Nephron (organoid): ENCODE measurements around the gene GUCA1A.

ENCODE experiments used
- H3K27ac Mint-ChIP-seq, 3 experiments: 2 replicates each; pipeline ENCODE4 v1.8.0; 2020; ENCODE audit warnings: mixed read lengths in 3 of 3, mild to moderate bottlenecking in 2 of 3, moderate library complexity in 1 of 3
- H3K27me3 Mint-ChIP-seq: 2 replicates; pipeline ENCODE4 v1.8.0; 2021; ENCODE audit warnings: low read depth, mild to moderate bottlenecking, moderate library complexity, mixed read lengths
- H3K36me3 Mint-ChIP-seq: 2 replicates; pipeline ENCODE4 v1.8.0; 2020; ENCODE audit warnings: low read depth, mixed read lengths
- H3K4me1 Mint-ChIP-seq: 2 replicates; pipeline ENCODE4 v1.8.0; 2020; ENCODE audit warnings: mixed read lengths
- H3K4me3 Mint-ChIP-seq, 3 experiments: 2 replicates each; pipeline ENCODE4 v1.8.0; 2020; ENCODE audit warnings: mild to moderate bottlenecking in 3 of 3, mixed read lengths in 3 of 3, moderate library complexity in 2 of 3
- H3K9me3 Mint-ChIP-seq: 2 replicates; pipeline ENCODE4 v1.8.0; 2020; ENCODE audit warnings: mixed read lengths
- TF ChIP-seq, protein P1 (sequence below), 3 experiments: fragments of 200-600 bp; sonication (generic); IDR thresholded peaks; one replicate each; pipeline ENCODE4 v1.5.0; 2021; ENCODE audit warnings: antibody characterized with exemption in 3 of 3; ENCODE audit not compliant: unreplicated experiment in 3 of 3

The GUCA1A gene

DNA sequence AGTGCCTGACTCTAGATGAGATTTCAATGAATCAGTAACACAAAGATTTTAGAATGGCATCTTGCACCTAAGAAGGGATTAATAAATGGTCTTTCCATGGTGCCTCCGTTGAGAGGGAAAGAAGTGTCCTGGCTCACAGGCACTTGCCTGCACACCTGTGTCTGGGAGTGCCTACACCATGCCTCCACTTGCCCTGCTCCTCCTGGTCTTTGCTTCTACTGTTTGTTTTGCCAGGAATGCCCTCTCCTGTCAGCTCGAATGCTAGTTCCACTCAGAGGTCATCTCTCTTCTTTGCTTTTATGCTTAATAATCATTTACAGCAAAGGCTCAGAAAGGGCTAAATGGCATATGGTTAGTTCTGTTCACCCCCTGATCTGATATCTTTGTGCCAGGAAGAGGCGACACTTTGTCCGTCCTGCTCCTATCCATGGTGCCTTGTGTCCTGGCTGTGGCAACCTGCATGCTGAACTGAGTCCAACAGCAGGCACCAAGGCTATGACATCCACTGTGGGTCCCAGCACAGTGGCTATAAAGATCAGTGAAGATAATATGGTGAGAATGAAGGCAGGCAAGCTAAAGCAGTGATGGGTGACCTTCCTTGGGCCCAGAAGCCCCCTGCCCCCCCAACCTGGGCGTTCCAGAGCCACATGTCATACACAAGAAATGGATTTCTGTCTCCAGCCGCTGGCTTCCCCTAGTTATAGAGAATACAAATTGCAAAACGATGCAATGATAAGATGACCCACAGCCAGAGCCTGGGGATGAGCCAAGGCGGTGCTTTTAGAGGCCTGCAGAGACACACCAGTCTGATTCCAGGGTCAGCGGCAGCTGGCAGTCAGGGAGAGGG lies 32.2 kb upstream of the GUCA1A start:
- Mint-ChIP-seq H3K9me3 (no peaks in the 10 kb centered on the region), H3K4me1 (peaks cover 38% of the 10 kb centered on the region), H3K27ac (peak overlapping the region; percentile 18 to 88 (median 39)), H3K27me3 (peaks cover 37% of the 10 kb centered on the region), H3K36me3 (no peaks in the 10 kb centered on the region), H3K4me3 (peak overlapping the region; percentile 63 to 78 (median 66))
- TF ChIP-seq, protein P1, sequence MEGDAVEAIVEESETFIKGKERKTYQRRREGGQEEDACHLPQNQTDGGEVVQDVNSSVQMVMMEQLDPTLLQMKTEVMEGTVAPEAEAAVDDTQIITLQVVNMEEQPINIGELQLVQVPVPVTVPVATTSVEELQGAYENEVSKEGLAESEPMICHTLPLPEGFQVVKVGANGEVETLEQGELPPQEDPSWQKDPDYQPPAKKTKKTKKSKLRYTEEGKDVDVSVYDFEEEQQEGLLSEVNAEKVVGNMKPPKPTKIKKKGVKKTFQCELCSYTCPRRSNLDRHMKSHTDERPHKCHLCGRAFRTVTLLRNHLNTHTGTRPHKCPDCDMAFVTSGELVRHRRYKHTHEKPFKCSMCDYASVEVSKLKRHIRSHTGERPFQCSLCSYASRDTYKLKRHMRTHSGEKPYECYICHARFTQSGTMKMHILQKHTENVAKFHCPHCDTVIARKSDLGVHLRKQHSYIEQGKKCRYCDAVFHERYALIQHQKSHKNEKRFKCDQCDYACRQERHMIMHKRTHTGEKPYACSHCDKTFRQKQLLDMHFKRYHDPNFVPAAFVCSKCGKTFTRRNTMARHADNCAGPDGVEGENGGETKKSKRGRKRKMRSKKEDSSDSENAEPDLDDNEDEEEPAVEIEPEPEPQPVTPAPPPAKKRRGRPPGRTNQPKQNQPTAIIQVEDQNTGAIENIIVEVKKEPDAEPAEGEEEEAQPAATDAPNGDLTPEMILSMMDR (IDR thresholded peaks at IDR 0.05; ENCODE audit: unreplicated experiment in 3 of 3), result no peak

DNA sequence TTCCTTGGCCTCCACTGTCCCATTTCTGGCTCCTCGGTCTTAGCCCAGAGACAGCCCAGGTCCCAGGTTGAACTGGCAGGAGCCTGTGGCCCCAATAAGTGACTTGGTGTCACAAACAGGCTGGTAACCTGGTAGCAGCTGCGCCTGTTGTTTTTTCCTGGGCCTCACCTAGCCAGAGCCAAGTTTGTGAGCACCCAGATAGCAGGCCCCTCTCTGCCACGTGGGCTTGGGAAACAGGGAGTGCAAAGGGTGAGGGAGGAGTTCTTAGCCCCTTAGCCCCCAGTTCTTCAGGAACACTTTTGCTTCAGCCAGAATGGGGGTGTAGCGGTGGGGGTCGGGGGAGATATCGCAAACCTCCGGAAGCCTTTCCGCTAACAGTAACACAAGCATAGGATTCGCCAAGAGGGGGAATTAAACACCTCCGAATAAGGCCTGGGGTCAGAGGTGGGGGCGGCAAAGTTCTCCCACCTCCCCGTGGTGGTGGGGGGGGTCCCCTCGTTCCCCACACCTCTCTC lies 31.5 kb upstream of the GUCA1A start:
- Mint-ChIP-seq H3K9me3 (no peaks in the 10 kb centered on the region), H3K4me3 (peak overlapping the region; percentile 63 to 78 (median 66)), H3K27me3 (peaks cover 37% of the 10 kb centered on the region), H3K4me1 (peaks cover 34% of the 10 kb centered on the region), H3K27ac (peak overlapping the region; percentile 18 to 88 (median 39)), H3K36me3 (no peaks in the 10 kb centered on the region)
- TF ChIP-seq, protein P1 (IDR thresholded peaks at IDR 0.05; ENCODE audit: unreplicated experiment in 3 of 3), result no peak

GRCh38 chr6:42142118-42142835 lies 30.9 kb upstream of the GUCA1A start, which contains the start of gene C6orf132:
Gene C6orf132, minus strand, starts transcription at chr6:42142620. Its CDS starts 176 bp downstream, at chr6:42142444.
- H3K36me3 Mint-ChIP-seq, result no peaks in the 10 kb centered on the region
- TF ChIP-seq, protein P1 (IDR thresholded peaks at IDR 0.05; ENCODE audit: unreplicated experiment in 3 of 3), result no peak
- peak within 1 kb of the TSS; percentile 69 to 79 (median 75) for H3K4me3 Mint-ChIP-seq
- peaks cover 37% of the 10 kb centered on the region for H3K27me3 Mint-ChIP-seq
- peaks cover 28% of the 10 kb centered on the region for H3K4me1 Mint-ChIP-seq
- peak within 1 kb of the TSS; percentile 18 to 88 (median 39) for H3K27ac Mint-ChIP-seq
- no peaks in the 10 kb centered on the region for H3K9me3 Mint-ChIP-seq

- H3K36me3 Mint-ChIP-seq, result no peaks in the 10 kb centered on the region
- H3K9me3 Mint-ChIP-seq, result no peaks in the 10 kb centered on the region
- no peak overlapping the region for H3K27ac Mint-ChIP-seq
- H3K4me3 Mint-ChIP-seq, result no peak overlapping the region
- H3K27me3 Mint-ChIP-seq, result peaks cover 23% of the 10 kb centered on the region
- H3K4me1 Mint-ChIP-seq, result no peaks in the 10 kb centered on the region
- TF ChIP-seq, protein P1 (IDR thresholded peaks at IDR 0.05; ENCODE audit: unreplicated experiment in 3 of 3), result no peak
Observed at GRCh38 chr6:42147138-42147562, 26.0 kb upstream of the GUCA1A start.

- H3K9me3 Mint-ChIP-seq, result no peaks in the 10 kb centered on the region
- H3K36me3 Mint-ChIP-seq, result no peaks in the 10 kb centered on the region
- H3K4me3 Mint-ChIP-seq, result no peak overlapping the region
- no peaks in the 10 kb centered on the region for H3K4me1 Mint-ChIP-seq
- peaks cover 19% of the 10 kb centered on the region for H3K27me3 Mint-ChIP-seq
- TF ChIP-seq, protein P1 (IDR thresholded peaks at IDR 0.05; ENCODE audit: unreplicated experiment in 3 of 3), result no peak
- H3K27ac Mint-ChIP-seq, result no peak overlapping the region
Observed at GRCh38 chr6:42148058-42148457, 25.1 kb upstream of the GUCA1A start.
